Panc1 (cell line): ENCODE results near the gene NXPH2. TPM values are rescaled to one million over a fixed set of nuclear protein-coding genes. Genes with fewer than 3 reads are reported as not detected.

ENCODE experiments used
- ATAC-seq: fragments of 200-7000 bp; cut with Tn5 transposase; 2 replicates; pipeline ENCODE4 v1.9.1; 2020; ENCODE audit warnings: mild to moderate bottlenecking, moderate library complexity
- BruUV-seq: library from RNA; stranded (reverse); fragments of 400-500 nt; replicated peaks from 2 replicates; lab custom pipeline; 2021; lab: Mats Ljungman, UMichigan
- CTCF ChIA-PET: fragments of 300-600 bp; sonication (Branson Sonifier 250); formaldehyde crosslinking; loops from one replicate; lab custom pipeline; 2022; ENCODE audit warnings: antibody characterized with exemption; lab: Charles Lee
- POLR2A ChIA-PET: fragments of 300-600 bp; sonication (Branson Sonifier 250); formaldehyde crosslinking; loops from one replicate; lab custom pipeline; 2022; ENCODE audit warnings: antibody characterized with exemption; lab: Charles Lee
- DNase-seq: peaks from one replicate; pipeline ENCODE4 v3.0.0-alpha.2; 2010; ENCODE audit warnings: low read depth, low spot score
- H3K27ac ChIP-seq: 2 replicates; pipeline ENCODE4 v1.5.1; 2011; ENCODE audit warnings: mild to moderate bottlenecking, low read length, inconsistent platforms
- H3K27me3 ChIP-seq: fragments of 200-500 bp; sonication (Bioruptor generic); 2 replicates; pipeline ENCODE4 v1.6.0; 2014; ENCODE audit warnings: low read length, inconsistent platforms; ENCODE audit not compliant: control insufficient read depth, insufficient read depth
- H3K36me3 ChIP-seq: fragments of 200-500 bp; sonication (Bioruptor generic); 2 replicates; pipeline ENCODE4 v1.5.1; 2014; ENCODE audit warnings: inconsistent platforms, mild to moderate bottlenecking, low read length, moderate library complexity; ENCODE audit not compliant: control insufficient read depth, insufficient read depth
- H3K4me1 ChIP-seq: 2 replicates; pipeline ENCODE4 v1.5.1; 2011; ENCODE audit warnings: inconsistent platforms, mild to moderate bottlenecking, low read length, moderate library complexity; ENCODE audit not compliant: control insufficient read depth, insufficient read depth
- H3K4me3 ChIP-seq, 2 experiments: 2 replicates each; pipeline ENCODE4 v1.5.1; 2011 to 2012; ENCODE audit warnings: low read depth in 2 of 2, low read length in 2 of 2, mild to moderate bottlenecking in 2 of 2, inconsistent platforms in 1 of 2, moderate library complexity in 1 of 2
- H3K9me3 ChIP-seq: fragments of 200-500 bp; sonication (Bioruptor generic); 2 replicates; pipeline ENCODE4 v1.5.1; 2014; ENCODE audit warnings: low read depth, mild to moderate bottlenecking, inconsistent platforms, low read length, moderate library complexity; ENCODE audit not compliant: control insufficient read depth, insufficient read depth
- POLR2AphosphoS5 ChIP-seq: IDR thresholded peaks from 2 replicates; pipeline ENCODE4 v1.6.1; 2012; ENCODE audit warnings: mild to moderate bottlenecking, low read depth, low read length, moderate library complexity
- SIN3A ChIP-seq: IDR thresholded peaks from 2 replicates; pipeline ENCODE4 v1.6.1; 2012; ENCODE audit warnings: low read depth, mild to moderate bottlenecking, low read length, moderate library complexity, borderline replicate concordance; ENCODE audit not compliant: insufficient read depth
- TCF7L2 ChIP-seq: IDR thresholded peaks from 2 replicates; pipeline ENCODE4 v1.6.1; 2011; ENCODE audit warnings: mild to moderate bottlenecking, low read depth, low read length, inconsistent platforms
- in situ Hi-C: cut with HindIII; loops from 2 replicates; pipeline ENCODE4 v1.10.0; 2016; ENCODE audit warnings: low sequenced_read_pairs, low pct_unique_long_range_greater_than_20kb
- intact Hi-C: fragments of 100-400 bp; cut with micrococcal nuclease; formaldehyde crosslinking; loops from one replicate; pipeline ENCODE4 v1.10.0; 2022; ENCODE audit not compliant: unreplicated experiment
- total RNA-seq: library from RNA; stranded (reverse); gene quantifications from one replicate; pipeline ENCODE4 v1.2.1, GENCODE V29; 2021; ENCODE audit not compliant: unreplicated experiment
- TF ChIP-seq, protein P1 (sequence below), 2 experiments: IDR thresholded peaks; 2 replicates each; pipeline ENCODE4 v1.6.1; 2011 to 2012; ENCODE audit warnings: low read depth in 2 of 2, control low read depth in 1 of 2, low read length in 1 of 2, mild to moderate bottlenecking in 1 of 2, moderate library complexity in 1 of 2; ENCODE audit not compliant: insufficient read depth in 1 of 2
- TF ChIP-seq, protein P2 (sequence below): fragments of 450-650 bp; IDR thresholded peaks from 2 replicates; pipeline ENCODE4 v1.5.1; 2017; ENCODE audit warnings: mild to moderate bottlenecking

The NXPH2 gene
- total RNA-seq, 1 experiment from 2014 or later, result 5.4 TPM

- no peaks in the 10 kb centered on the region for H3K36me3 ChIP-seq
- H3K9me3 ChIP-seq, result no peaks in the 10 kb centered on the region
- H3K27ac ChIP-seq, result no peak overlapping the region
- no peak for ATAC-seq
- ChIA-PET POLR2A (no interaction called here), CTCF (interaction anchor here (0.6 kb wide), 1 partner anchor 27 kb away, joined by 3 read pairs; no protein-coding TSS in a partner anchor)
- no TSS peak for BruUV-seq
- no peak overlapping the region for H3K4me3 ChIP-seq
- TF ChIP-seq, protein P1, sequence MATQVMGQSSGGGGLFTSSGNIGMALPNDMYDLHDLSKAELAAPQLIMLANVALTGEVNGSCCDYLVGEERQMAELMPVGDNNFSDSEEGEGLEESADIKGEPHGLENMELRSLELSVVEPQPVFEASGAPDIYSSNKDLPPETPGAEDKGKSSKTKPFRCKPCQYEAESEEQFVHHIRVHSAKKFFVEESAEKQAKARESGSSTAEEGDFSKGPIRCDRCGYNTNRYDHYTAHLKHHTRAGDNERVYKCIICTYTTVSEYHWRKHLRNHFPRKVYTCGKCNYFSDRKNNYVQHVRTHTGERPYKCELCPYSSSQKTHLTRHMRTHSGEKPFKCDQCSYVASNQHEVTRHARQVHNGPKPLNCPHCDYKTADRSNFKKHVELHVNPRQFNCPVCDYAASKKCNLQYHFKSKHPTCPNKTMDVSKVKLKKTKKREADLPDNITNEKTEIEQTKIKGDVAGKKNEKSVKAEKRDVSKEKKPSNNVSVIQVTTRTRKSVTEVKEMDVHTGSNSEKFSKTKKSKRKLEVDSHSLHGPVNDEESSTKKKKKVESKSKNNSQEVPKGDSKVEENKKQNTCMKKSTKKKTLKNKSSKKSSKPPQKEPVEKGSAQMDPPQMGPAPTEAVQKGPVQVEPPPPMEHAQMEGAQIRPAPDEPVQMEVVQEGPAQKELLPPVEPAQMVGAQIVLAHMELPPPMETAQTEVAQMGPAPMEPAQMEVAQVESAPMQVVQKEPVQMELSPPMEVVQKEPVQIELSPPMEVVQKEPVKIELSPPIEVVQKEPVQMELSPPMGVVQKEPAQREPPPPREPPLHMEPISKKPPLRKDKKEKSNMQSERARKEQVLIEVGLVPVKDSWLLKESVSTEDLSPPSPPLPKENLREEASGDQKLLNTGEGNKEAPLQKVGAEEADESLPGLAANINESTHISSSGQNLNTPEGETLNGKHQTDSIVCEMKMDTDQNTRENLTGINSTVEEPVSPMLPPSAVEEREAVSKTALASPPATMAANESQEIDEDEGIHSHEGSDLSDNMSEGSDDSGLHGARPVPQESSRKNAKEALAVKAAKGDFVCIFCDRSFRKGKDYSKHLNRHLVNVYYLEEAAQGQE (IDR thresholded peaks at IDR 0.05; ENCODE audit: insufficient read depth in 1 of 2, low read depth in 2 of 2, low read length in 1 of 2), result no peak
- TF ChIP-seq POLR2AphosphoS5, result no peak
- no peak for TF ChIP-seq SIN3A
- TF ChIP-seq, protein P2, sequence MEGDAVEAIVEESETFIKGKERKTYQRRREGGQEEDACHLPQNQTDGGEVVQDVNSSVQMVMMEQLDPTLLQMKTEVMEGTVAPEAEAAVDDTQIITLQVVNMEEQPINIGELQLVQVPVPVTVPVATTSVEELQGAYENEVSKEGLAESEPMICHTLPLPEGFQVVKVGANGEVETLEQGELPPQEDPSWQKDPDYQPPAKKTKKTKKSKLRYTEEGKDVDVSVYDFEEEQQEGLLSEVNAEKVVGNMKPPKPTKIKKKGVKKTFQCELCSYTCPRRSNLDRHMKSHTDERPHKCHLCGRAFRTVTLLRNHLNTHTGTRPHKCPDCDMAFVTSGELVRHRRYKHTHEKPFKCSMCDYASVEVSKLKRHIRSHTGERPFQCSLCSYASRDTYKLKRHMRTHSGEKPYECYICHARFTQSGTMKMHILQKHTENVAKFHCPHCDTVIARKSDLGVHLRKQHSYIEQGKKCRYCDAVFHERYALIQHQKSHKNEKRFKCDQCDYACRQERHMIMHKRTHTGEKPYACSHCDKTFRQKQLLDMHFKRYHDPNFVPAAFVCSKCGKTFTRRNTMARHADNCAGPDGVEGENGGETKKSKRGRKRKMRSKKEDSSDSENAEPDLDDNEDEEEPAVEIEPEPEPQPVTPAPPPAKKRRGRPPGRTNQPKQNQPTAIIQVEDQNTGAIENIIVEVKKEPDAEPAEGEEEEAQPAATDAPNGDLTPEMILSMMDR, result no peak
- TF ChIP-seq TCF7L2, result no peak
- intact Hi-C loops, result no loop called here
- H3K27me3 ChIP-seq, result no peaks in the 10 kb centered on the region; the same call in 1 of the 2 replicates
- in situ Hi-C loops, result no loop called here
- no peak for DNase-seq
- H3K4me1 ChIP-seq, result no peaks in the 10 kb centered on the region
Measured at GRCh38 chr2:138620431-138620830, 159.8 kb downstream of the NXPH2 start.
